ENCODE results near the gene C11orf98. TPM values are rescaled to one million over a fixed set of nuclear protein-coding genes. Genes with fewer than 3 reads are reported as not detected.
A peak's percentile ranks its signal among the peaks of the same experiment; 100 is the strongest.

The C11orf98 gene
- total RNA-seq, 2 donors from 2014 or later: 65.0 to 89.6 TPM

DNA sequence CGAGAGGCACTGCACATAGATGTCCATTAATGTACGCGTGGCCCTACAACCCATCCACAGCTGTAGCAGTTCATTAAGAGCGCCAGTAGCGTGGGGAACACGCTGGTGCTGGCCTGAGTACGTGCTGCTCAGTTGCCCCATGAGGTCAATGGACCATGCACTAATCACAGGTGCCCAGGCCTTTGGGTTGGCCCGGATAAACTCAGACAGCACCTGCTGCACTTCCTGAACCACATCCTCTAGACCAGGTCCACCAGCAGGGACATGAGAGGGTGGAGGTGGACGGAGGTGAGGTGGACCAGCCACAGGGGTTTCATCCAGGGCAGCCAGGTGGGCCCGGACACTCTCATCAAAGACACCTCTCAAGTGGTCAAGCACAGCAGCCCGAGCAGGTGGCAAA is 15.5 kb downstream of the C11orf98 start:
- Mint-ChIP-seq H3K27me3 (no peaks in the 10 kb centered on the region), H3K9me3 (no peaks in the 10 kb centered on the region), H3K27ac (no peak overlapping the region), H3K36me3 (ENCODE audit: low read depth) (peaks cover 44% of the 10 kb centered on the region), H3K4me3 (no peak overlapping the region), H3K4me1 (peaks cover 11% of the 10 kb centered on the region)
- ATAC-seq (replicated peaks): no peak

- ATAC-seq (replicated peaks): no peak
- Mint-ChIP-seq H3K4me3 (no peak overlapping the region), H3K4me1 (peaks cover 11% of the 10 kb centered on the region), H3K27ac (no peak overlapping the region), H3K27me3 (no peaks in the 10 kb centered on the region), H3K9me3 (no peaks in the 10 kb centered on the region), H3K36me3 (ENCODE audit: low read depth) (peaks cover 49% of the 10 kb centered on the region)
Observed at GRCh38 chr11:62648967-62649364, 16.0 kb downstream of the C11orf98 start.

DNA sequence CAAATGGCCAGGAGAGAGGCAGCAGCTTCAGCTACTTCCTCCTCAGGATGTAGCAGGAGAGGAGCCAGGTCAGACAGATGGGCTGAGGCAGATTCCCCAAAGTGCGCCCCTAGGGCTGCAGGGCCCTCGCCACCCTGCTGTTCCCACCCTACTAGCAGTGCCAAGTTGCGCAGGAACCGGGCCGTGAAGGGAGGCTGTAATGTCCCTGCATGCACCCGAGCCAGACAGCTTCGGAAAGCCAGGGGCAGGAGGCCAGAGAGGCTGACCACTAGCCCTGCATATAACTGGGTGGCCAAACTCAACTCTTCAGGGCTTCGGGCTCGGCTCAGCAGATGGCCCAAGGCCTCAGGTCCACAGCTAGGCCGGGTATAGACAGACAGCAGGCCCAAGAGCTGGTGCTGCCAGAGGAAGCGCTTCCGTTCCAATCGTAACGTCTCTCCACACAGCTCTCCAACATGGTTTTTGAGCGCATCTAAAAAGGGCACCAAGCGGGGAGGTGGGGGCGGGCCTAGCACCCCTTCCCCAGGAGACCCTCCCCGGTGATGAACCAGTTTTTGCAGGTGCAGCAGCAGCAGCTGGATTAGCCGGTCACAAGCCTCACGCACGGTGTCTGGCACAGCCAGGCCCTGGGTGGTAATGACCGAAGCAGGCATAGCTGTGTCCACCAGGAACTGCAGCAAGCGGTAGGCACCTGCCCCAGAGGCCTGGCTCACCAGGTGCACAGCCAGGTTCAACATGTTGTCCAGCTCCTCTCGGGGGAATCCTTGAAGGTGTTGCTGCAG is 16.6 kb downstream of the C11orf98 start:
- Mint-ChIP-seq H3K4me1 (peaks cover 7% of the 10 kb centered on the region), H3K36me3 (ENCODE audit: low read depth) (peaks cover 51% of the 10 kb centered on the region), H3K27me3 (no peaks in the 10 kb centered on the region), H3K4me3 (no peak overlapping the region), H3K9me3 (no peaks in the 10 kb centered on the region), H3K27ac (no peak overlapping the region)
- no peak for ATAC-seq (replicated peaks)

GRCh38 chr11:62647609-62648005 is 17.4 kb downstream of the C11orf98 start:
- peaks cover 6% of the 10 kb centered on the region for H3K4me1 Mint-ChIP-seq
- peak overlapping the region; percentile 100 for H3K4me3 Mint-ChIP-seq
- H3K27me3 Mint-ChIP-seq: no peaks in the 10 kb centered on the region
- no peak overlapping the region for H3K27ac Mint-ChIP-seq
- ATAC-seq (replicated peaks): no peak
- no peaks in the 10 kb centered on the region for H3K9me3 Mint-ChIP-seq
- H3K36me3 Mint-ChIP-seq (ENCODE audit: low read depth): peaks cover 57% of the 10 kb centered on the region

- Mint-ChIP-seq H3K36me3 (ENCODE audit: low read depth) (peaks cover 54% of the 10 kb centered on the region), H3K27ac (peak overlapping the region; percentile 97), H3K27me3 (no peaks in the 10 kb centered on the region), H3K4me3 (peak overlapping the region; percentile 100), H3K4me1 (no peaks in the 10 kb centered on the region), H3K9me3 (no peaks in the 10 kb centered on the region)
- ATAC-seq (replicated peaks): no peak
Observed at GRCh38 chr11:62646825-62647608, 18.0 kb downstream of the C11orf98 start.

DNA sequence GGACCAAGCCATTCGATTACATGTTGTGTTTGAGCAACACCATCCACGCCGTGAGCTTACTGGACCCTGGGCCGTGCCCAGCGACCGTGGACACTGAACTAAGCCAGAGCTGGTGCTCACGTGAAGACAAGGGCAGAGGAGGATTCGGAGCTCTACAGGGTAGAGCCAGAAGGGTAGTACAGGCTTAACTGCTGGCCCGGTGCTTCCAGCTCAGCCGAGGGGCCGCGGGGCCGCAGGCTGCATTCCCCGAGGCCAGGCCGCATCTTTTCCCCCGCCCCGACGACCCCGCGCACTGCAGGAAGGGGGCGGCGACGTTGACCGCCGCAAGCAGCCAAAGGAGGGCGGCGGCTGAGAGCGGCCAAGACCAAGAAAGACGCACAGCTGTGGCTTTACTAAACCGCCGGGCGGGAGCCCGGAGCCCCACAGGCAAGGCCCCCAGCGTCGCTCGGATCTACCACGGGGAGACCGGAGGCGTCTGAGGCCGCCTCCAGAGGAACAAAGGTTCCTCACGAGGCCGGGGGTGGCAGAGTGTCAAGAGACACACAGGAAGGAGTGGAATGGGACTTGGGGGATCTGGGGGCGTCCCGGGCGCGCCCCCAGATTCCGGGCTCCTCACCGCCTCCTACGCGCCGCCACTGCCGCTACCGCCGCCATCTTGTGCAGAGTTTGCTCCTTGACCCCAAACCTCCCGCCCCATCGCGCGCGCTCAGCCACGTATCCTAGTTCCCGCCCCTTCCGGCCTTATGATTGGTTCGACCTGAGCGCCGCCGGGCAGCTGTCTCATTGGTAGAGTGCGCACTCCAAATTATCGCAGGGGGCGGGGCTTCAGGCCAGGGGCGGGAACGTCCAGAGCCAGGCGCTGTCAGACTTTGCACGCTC is 18.8 kb downstream of the C11orf98 start, which contains the start of gene GANAB:
TSS of gene GANAB (minus strand) at position 668 of the 879 bp plus-strand sequence. CDS start at position 654, 14 bp downstream.
- peaks cover 54% of the 10 kb centered on the region for H3K36me3 Mint-ChIP-seq (ENCODE audit: low read depth)
- H3K9me3 Mint-ChIP-seq: no peaks in the 10 kb centered on the region
- no peaks in the 10 kb centered on the region for H3K27me3 Mint-ChIP-seq
- H3K4me1 Mint-ChIP-seq: no peaks in the 10 kb centered on the region
- H3K4me3 Mint-ChIP-seq: peak within 1 kb of the TSS; percentile 100
- peak within 1 kb of the TSS; percentile 97 for H3K27ac Mint-ChIP-seq
- peak; percentile 99 for ATAC-seq (replicated peaks)

DNA sequence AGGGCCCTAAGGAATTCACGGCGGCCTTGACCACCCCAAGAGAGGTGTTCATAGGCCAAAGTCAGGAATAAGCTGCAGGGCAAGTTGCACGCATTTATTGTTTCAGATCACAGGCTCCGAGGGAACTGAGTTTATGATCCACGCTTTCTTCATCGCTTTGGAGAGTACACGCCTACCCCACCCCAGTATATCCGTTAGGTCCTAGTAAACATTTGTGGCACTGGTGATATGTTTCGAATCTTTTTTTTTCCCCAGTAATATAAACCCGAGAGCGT is 19.4 kb downstream of the C11orf98 start:
- ATAC-seq (replicated peaks): peak; percentile 1
- Mint-ChIP-seq H3K9me3 (no peaks in the 10 kb centered on the region), H3K4me3 (peak overlapping the region; percentile 100), H3K27ac (peak overlapping the region; percentile 97), H3K36me3 (ENCODE audit: low read depth) (peaks cover 59% of the 10 kb centered on the region), H3K4me1 (peaks cover 5% of the 10 kb centered on the region), H3K27me3 (no peaks in the 10 kb centered on the region)

DNA sequence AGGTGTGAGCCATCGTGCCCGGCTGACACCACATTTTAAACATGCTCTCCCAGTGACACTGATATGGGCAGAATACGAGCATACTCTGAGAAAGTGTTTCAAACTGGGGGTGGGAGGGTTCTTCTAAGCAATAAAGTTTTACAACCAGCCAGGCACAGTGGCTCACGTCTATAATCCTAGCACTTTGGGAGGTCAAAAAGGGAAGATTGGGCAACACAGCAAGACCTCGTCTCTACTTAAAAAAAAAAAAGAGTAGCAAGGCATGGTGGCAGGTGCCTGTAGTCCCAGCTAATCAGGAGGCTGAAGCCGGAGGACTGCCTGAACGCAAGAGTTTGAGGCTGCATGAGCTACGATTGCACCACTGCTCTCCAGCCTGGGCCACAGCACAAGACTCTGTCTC is 20.8 kb downstream of the C11orf98 start:
- H3K4me1 Mint-ChIP-seq: peaks cover 11% of the 10 kb centered on the region
- H3K36me3 Mint-ChIP-seq (ENCODE audit: low read depth): peaks cover 63% of the 10 kb centered on the region
- no peak overlapping the region for H3K27ac Mint-ChIP-seq
- H3K27me3 Mint-ChIP-seq: no peaks in the 10 kb centered on the region
- peak overlapping the region; percentile 100 for H3K4me3 Mint-ChIP-seq
- no peak for ATAC-seq (replicated peaks)
- no peaks in the 10 kb centered on the region for H3K9me3 Mint-ChIP-seq

DNA sequence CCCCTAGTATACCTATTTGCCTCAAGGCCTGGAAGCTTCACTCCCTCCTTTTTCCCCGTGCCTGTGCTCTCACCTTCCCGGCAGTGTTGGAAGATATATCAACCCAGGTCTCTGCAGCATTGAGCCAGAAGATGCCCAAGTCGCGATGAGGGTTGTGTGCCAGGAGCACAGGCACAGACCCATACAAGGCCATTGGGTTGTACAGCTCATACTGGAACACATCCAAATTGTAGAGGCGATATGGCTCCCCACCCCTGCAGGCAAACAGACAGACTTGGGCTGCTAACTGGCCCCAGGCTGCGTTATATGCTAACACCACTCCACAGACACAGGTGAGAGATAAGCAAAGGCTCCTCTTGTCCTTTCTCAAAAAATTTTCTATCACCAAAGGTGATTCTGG is 32.5 kb downstream of the C11orf98 start:
- ATAC-seq (replicated peaks): no peak
- Mint-ChIP-seq H3K4me1 (peaks cover 5% of the 10 kb centered on the region), H3K9me3 (no peaks in the 10 kb centered on the region), H3K27me3 (no peaks in the 10 kb centered on the region), H3K36me3 (ENCODE audit: low read depth) (peaks cover 100% of the 10 kb centered on the region), H3K4me3 (no peak overlapping the region), H3K27ac (peak overlapping the region; percentile 57)

DNA sequence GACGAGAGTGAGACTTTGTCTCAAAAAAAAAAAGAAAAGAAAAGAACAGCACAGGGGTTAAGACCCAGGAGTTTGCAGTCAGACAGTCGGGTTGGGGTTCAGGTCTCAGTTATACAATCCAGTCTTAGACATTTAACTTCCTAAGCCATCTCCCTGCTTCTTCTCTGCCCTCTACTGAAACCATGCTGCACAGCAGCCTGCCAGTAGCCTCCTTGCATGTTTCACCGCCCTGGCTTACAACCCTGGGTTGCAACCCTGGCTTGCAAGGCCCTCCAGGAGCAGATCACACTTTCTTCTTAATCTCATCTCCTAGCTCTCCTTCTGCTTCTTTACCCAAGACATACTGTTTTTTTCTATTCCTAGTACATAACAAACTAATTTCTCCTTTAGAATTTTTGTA is 37.3 kb downstream of the C11orf98 start:
- ATAC-seq (replicated peaks): no peak
- H3K27me3 Mint-ChIP-seq: no peaks in the 10 kb centered on the region
- no peaks in the 10 kb centered on the region for H3K9me3 Mint-ChIP-seq
- peaks cover 84% of the 10 kb centered on the region for H3K36me3 Mint-ChIP-seq (ENCODE audit: low read depth)
- H3K27ac Mint-ChIP-seq: no peak overlapping the region
- H3K4me1 Mint-ChIP-seq: no peaks in the 10 kb centered on the region
- H3K4me3 Mint-ChIP-seq: no peak overlapping the region

GRCh38 chr11:62622476-62623089 is 42.4 kb downstream of the C11orf98 start:
- no peaks in the 10 kb centered on the region for H3K9me3 Mint-ChIP-seq
- peak overlapping the region; percentile 91 for H3K27ac Mint-ChIP-seq
- peak overlapping the region; percentile 97 for H3K4me3 Mint-ChIP-seq
- no peak for ATAC-seq (replicated peaks)
- H3K4me1 Mint-ChIP-seq: no peaks in the 10 kb centered on the region
- H3K27me3 Mint-ChIP-seq: no peaks in the 10 kb centered on the region
- peaks cover 80% of the 10 kb centered on the region for H3K36me3 Mint-ChIP-seq (ENCODE audit: low read depth)

- Mint-ChIP-seq H3K36me3 (ENCODE audit: low read depth) (peaks cover 80% of the 10 kb centered on the region), H3K27ac (peak within 1 kb of the TSS; percentile 91), H3K4me1 (no peaks in the 10 kb centered on the region), H3K4me3 (peak within 1 kb of the TSS; percentile 97), H3K27me3 (no peaks in the 10 kb centered on the region), H3K9me3 (no peaks in the 10 kb centered on the region)
- peak; percentile 96 for ATAC-seq (replicated peaks)
Observed at GRCh38 chr11:62621567-62622470, 43.2 kb downstream of the C11orf98 start, which contains the start of gene B3GAT3. Gene B3GAT3, minus strand, starts transcription at chr11:62621986. Its CDS starts 39 bp downstream, at chr11:62621947.

DNA sequence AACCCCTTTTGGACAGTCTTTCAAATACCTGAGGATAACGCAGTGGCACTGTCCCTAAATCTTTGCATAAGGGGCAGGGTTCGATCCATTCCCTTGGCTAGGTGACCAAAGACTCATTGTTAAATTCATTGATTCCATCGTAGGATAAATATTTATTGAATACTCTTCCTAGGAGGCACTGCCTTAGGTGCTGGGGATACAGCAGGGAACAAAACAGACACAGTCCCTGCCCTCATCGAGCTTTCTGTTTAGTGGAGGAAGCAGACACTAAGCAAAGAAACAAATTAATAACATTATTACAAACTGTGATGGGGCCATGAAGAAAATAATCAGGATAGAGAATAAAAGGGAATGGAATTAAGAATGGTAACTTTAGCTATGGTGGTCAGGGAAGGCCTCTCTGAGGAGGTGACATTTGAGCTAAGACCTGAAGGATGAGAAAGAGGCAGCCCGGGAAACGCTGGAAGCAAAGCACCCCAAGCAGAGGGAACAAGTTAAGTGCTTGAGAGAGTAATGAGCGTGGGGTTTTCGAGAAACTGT is 43.9 kb downstream of the C11orf98 start:
- no peaks in the 10 kb centered on the region for H3K4me1 Mint-ChIP-seq
- H3K36me3 Mint-ChIP-seq (ENCODE audit: low read depth): peaks cover 81% of the 10 kb centered on the region

More for the DNA sequence above, 43.9 kb downstream of the C11orf98 start:
- peak overlapping the region; percentile 97 for H3K4me3 Mint-ChIP-seq
- peak overlapping the region; percentile 91 for H3K27ac Mint-ChIP-seq
- no peaks in the 10 kb centered on the region for H3K9me3 Mint-ChIP-seq
- ATAC-seq (replicated peaks): no peak
- no peaks in the 10 kb centered on the region for H3K27me3 Mint-ChIP-seq
